ENCODE measurements around the gene PRSS53.
"Not testable (repeated sequence)": the region's sequence is repeated elsewhere in the genome, so short reads cannot be mapped to it uniquely, and the experiment has no call there.

The PRSS53 gene
- total RNA-seq = 4.8 to 6.0 reads per million in 2 donors

DNA sequence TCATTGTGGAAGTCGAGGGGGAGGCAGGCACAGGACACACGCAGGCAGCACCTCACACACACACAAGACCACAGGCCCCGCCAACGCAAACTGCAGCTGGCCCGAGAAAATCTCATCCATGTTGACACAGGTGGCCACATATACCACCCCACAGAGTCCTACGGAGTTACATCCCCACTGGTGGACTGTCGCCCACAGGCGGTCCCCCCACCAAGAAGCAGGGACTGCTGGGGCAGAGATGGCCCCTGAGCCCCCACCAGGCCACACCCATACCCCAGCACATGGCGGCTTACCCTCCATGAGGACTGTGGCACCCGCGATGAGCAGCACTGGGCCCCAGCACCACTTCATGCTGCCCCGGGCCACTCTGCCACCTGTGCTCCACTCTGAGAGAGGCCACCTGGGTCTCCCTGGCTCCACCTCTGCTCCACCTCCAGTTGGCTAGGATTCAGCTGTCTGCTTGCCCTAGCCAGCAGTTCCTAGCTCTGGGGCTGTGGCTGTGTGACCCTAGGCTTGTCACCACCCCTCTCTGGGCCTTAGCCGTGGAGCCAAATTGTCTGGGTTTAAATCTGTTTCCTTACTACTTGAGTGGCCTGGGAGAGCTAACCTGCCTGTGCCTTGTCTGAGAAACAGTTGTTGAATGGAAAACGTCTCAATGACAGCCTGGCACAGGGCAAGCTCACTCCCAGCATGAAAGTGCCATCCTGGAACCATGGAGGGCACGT lies at the start of gene PRSS53:
PRSS53 (minus strand) TSS at position 485 of the 725 bp plus-strand sequence; CDS start at position 351, 134 bp downstream.
- no peak for DNase-seq

DNA sequence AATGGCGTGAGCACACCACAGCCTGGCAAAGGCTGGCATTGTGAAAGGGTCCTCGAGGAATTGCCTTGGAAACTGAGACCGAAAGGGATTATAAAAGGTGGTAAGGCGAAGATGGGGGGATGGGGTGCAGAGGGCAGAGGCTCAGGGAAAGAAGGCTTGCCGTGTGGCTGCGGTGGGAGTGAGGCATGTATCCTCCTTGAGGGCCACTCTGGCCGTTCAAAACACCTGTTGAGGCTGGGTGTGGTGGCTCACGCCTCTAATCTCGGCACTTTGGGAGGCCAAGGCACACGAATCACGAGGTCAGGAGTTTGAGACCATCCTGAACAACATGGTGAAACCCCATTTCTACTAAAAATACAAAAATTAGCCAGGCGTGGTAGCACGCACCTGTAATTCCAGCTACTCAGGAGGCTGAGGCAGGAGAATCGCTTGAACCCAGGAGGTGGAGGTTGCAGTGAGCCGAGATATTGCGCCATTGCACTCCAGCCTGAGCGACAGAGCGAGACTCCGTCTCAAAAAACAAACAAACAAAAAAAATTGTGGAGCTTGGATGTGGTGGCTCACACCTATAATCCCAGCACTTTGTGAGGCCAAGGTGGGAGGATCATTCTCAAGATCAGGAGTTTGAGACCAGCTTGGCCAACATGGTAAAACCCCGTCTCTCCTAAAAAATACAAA lies 48.2 kb upstream of the PRSS53 start:
- DNase-seq = not testable (repeated sequence)

DNA sequence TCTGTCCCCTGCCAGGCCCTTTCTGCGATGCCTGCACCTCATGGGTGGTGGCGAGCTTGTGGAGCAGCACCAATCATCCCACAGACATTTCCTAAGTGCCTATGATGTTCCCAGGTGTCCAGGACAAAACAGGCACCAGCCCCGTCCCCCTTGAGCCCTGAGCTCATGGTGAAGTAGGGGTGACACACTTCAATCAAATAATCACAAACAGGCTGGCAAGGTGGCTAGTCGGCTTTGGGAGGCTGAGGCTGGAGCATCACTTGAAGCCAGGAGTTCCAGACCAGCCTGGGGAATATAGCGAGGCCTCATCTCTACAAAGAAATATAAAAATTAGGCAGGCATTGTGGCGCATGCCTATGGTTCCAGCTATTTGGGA lies 47.5 kb upstream of the PRSS53 start:
- DNase-seq = no peak

DNA sequence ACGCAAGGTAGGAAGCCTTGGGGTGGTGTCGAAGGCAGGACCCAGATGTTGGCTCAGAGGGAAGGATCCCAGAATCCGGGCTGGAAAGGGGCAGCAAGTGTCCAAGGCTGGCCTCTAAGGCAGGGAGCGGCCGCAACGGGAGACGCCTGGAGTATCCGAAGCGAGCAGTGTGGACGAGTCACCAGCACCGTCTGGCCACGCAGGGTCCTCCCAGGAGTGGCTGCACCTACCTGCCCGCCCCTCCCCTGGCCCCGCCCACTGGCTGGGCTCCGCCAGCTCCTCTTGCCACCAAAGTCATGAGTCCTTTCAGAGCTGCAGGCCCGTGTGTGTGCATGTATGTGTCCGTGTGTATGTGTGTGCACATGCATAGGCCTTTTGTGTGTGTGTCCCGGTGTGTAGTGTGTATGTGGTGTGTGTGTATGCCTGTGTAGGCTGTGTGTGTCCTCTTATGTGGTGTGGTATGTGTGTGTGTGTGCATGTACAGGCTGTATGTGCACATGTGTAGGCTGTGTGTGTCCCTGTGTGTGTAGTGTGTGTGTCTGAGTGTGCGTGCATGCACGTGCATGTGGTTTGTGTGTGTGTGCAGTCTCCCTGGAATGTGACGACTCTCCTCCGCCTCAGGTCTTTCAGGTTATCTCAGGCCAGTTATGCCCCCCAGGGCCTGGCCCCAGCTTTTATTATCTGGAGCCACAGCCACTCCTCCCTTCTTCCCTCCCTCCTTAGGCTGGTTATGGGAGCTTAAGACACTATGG lies 47.0 kb upstream of the PRSS53 start, which contains the start of gene PRSS8:
PRSS8 (minus strand) TSS at position 193 of the 752 bp plus-strand sequence. CDS start 229 bp downstream, outside the sequence.
- DNase-seq = no peak

DNA sequence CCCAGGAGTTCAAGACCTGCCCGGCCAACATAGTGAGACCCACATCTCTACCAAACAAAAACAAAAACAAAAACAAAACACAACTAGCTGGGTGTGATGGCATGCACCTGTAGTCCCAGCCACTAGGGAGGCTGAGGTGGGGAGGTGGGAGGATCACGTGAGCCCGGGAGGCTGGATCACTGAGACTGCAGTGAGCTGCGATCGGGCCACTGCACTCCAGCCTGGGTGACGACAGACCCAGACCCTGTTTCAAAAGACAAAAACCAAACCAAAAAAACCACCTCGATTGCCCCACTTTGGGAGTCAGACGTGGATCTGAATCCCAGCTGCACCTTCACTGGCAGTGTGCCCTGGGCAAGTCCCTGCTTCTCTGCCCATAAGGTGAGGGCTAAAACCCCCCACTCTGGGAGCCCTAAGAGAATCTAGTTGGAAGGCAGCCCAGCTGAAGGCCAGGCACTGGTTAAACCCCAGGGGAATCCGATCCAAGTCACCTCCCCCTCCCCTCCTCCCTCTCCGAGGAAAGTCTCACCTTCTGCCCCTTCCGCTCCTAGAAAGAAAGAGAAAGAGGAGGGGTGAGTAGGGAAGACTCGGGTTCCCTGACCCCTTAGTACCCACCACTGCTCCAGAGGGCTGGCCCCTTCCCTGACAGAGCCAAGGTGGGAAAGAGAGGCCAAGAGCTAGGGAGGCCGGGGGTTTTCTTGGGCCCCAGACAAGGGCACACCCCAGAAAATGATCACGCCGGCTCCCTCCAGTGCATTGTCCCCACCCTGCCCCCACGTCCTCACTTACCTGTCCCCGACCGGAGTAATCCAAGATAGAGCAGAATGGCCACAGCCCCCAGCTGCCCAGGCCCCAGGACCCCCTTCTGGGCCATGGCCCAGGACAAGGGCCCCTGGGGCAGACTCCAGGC lies 46.1 kb upstream of the PRSS53 start:
- no peak for DNase-seq

DNA sequence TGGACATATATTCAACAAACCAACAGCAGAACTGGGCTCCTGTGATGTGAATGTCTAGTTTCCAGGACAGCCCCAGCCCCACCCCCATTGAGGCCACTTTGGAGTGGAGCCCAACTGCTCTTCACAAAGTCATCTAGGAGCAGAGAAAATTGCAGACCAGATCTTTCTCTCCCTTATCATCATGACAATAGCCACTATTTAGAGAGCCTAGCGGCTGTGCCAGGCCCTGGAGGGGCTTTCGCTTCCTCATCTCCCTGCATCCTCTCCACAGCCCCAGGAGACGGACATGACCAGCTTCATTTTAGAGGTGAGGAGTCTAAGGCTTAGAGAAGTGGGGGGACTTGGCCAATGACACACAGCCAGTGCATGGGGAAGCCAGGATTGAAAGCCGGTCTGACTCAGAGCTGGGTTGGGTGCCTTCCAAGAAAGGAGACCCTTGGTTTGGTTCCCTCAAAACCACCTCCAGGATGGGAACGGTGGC lies 45.4 kb upstream of the PRSS53 start:
- DNase-seq = no peak

DNA sequence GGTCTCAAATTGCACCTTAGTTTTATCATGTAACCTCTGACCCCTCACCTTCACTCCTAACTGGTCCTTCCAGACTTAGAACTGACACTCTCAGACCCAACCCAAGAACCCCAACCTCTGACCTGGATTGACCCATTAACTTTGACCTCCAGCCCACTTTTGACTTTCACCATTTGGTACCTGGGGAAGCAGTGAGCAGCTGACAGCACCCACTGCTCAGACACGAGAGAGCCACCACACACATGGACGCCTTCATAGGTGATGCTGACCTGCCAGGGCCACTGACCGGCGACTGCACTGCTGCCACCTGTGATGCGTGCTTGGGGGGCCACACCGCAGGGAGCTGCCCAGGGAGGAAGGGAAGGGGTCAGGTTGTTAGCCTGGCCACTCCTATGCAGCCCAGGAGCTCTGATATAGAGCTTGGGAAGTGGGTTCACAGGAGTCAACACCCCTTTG lies 44.3 kb upstream of the PRSS53 start:
- no peak for DNase-seq

DNA sequence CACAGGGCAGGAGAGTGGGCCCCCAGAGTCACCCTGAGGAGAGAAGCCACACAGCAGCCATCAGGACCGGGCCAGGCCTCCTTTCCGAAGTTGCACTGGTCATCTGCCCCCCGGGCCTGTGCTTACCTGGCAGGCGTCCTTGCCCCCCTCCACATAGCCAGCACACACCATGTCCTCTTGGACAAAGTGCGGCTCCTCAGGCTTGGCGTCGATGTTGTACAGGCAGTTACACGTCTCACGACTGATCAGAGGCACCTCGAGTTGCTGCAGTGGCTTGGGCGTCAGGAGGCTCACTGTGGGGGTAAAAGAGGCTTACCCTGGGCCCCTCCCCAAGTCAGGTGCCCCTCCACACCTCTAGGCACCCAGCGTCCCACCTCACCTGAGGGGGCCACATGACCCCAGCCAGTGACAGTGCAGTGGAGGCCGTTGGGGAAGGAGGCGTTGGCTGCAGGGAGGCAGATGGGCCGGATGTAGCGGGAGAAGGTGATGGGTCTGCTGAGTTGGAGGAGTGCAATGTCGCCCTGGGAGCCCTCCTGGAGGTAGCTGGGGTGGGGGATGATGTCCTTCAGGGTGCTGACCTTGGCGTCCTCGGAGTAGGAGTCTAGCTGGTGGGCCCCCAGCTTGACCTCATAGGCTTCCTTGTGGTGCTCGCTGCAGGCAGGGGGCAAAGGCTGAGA lies 43.7 kb upstream of the PRSS53 start:
- no peak for DNase-seq

DNA sequence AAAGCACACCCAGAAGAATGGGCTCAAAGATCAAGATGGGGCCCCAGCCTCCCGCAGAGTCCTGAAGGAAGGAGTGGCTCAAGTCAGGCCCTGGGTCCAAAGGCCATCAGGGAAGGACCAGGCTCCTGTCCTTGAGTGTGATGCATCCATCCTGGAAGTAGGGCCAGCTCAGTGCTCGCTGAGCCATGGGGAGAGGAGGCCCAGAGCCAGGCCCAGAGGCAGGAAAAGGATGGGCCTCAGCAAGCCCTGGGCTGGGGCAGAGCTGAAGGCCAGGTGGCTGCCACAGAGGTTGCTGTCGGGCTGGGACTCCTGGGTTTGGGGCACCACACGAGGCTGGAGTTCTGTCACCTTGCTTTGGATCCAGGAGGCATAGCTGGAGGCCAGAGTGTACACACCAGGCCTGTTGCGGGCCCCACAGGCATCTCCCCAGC lies 43.1 kb upstream of the PRSS53 start:
- no peak for DNase-seq

DNA sequence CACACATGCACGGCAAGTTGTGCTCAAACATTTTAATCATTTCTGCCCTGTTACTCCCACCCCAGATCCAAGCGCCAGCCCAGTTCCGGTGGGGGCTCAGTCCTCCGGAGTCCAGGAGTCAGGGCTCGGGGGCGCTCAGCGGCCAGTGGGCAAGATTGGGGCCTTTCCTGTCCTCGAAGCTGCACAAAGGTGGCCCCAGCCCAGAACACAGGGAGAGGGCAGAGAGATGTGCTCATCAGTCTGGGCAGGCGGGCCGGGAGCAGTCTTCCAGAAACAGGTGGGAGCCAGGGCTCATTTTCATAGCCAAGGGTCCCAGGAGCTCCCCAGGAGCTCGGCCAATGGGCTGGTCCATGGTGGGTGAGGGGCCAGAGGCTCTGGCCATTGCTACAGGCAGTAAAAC lies 42.7 kb upstream of the PRSS53 start:
- DNase-seq = no peak

DNA sequence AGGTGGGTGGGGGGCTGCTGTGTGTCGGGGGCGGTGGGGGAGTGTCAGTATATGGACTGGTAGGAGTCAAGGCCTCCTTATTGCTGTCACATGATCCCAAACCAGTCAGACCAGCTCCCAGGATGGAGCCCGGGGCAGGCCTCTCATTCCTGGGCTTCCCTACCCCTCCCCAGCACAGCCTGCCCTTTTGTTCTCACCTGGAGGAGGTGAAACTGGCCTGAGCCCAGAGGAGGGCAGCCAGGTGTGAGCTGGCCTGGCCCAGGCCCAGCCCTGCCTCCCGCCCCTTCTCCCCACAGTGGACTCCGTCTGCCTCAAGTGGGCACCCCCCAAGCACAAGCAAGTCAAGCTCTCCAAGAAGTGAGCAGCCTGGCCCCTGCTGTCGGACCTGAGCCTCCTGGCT lies 42.2 kb upstream of the PRSS53 start:
- DNase-seq = no peak

DNA sequence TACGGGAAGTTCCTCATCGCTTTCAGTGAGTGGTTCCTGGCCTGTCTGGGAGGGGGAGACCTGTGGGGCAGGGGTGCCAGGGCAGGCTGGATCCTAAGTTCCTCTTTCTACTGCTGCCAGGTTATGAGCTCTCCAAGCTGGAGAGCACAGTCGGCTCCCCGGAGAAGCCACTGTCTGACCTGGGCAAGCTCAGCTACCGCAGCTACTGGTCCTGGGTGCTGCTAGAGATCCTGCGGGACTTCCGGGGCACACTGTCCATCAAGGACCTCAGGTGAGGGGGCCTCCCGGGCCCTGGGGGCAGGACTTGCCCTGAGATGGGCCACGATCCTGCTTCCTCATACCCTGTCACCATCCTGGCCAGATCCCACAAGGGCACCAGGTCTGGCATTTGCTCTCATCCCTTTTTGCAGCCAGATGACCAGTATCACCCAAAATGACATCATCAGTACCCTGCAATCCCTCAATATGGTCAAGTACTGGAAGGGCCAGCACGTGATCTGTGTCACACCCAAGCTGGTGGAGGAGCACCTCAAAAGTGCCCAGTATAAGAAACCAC lies 41.7 kb upstream of the PRSS53 start:
- no peak for DNase-seq

DNA sequence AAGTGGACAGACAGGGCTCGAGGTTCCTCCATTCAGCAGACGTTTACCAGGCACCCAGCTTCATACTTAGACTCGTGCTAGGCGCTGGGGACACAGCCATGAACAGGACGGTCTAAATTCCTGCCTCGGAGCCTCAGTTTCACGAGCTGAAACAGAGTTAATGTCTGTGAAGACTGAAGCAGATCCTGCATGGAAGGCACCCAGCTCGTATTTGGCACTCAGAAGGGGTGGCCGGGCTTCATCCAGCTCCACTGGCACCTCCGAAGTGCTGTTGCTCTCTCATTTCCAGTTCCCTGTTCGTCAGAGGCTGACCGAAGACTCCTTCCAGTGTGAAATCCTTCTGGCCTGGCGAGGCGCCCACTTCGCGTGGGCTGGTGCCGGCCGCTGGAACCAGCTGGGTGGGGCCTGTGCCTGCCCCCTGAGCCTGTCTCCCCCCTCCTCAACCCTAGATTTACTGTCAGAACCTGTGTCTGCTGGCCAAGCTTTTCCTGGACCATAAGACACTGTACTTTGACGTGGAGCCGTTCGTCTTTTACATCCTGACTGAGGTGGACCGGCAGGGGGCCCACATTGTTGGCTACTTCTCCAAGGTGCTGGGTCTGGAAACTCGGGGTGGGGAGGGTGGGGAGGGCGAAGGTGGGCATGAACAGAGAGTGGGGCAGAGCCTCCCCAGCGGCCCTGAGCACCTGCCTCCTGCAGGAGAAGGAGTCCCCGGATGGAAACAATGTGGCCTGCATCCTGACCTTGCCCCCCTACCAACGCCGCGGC lies 41.0 kb upstream of the PRSS53 start:
- DNase-seq = no peak

DNA sequence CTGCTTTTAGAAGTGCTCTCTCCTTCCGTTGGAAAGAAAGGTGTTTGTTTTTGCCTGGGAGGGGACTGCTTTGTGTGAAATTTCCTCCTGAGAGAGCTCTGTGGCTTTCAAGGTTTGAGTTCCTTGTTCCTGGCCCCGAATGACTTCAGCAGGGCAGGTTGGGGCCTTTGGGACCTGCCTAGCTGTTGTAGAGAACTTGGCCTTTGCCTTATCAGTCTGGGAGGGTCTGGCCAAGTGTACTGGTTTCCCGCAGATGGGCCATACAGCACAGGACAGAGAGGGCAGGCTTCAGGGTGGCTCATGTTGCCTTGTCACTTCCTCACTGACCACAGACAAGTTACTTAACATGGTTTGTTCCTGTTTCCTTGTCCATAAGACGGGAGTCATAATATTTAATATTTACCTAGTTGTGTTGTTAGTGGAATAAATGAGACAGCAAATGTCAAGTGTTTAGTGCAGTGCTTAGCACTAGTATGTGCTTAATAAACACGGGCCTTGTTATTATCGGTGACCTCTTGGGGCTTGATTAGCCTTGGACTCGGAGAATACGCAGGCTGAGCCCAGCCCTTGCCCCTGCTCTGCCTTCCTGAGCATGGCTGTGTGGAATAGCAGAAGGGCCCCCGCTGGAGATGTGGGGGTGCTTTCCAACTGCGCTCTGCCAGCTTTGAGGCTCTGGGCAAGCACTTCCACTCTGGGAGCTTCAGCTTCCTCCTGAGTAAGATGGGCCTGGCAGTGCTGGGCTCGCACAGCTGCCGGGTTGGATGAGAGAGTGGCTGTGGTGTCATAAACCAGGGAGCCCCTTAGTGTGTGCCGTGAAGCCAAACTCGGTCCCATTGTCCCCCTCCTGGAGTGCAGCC lies 40.2 kb upstream of the PRSS53 start:
- DNase-seq = no peak

DNA sequence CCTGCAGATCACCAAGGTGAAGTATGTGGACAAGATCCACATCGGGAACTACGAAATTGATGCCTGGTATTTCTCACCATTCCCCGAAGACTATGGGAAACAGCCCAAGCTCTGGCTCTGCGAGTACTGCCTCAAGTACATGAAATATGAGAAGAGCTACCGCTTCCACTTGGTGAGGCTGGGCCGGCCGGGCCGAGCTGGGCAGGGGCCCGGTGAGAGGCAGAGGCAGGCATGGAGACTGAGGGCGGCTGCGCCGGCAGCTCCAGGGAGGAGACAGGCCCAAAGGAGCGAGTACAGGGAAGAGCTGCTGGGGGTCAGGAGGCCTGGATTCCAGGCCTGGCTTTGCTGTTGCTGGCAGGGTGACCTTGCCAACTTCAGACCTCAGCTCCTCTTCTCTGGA lies 38.4 kb upstream of the PRSS53 start:
- no peak for DNase-seq

DNA sequence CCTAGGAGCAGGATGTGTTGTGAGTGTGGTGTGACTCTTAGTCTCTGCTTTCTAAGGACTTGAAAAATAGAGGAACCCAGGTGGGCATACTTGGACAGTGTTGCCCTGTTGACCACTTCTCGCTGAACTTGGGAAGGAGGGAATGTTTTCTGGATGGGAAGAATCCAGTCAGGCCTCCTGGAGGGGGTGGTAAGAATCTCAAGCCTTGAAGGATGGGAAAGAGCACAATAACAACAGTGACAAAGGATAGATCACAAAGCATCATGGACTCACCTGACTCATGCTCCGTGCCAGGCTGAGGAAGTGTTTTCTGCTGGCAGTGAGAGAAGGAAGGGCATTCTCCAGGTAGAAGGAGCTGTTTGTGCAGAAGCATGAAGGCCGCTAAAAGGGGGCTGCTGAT lies 37.1 kb upstream of the PRSS53 start:
- DNase-seq = no peak

DNA sequence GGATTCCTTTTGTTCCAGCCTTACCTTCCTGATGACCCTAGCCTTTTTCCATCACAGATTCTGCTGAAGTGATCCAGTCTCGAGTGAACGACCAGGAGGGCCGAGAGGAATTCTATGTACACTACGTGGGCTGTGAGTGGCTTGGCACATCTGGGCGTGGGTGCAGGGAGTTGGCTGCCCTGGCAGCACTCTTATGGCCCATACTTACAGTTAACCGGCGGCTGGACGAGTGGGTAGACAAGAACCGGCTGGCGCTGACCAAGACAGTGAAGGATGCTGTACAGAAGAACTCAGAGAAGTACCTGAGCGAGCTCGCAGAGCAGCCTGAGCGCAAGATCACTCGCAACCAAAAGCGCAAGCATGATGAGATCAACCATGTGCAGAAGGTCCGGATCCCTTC lies 31.4 kb upstream of the PRSS53 start:
- DNase-seq = no peak

DNA sequence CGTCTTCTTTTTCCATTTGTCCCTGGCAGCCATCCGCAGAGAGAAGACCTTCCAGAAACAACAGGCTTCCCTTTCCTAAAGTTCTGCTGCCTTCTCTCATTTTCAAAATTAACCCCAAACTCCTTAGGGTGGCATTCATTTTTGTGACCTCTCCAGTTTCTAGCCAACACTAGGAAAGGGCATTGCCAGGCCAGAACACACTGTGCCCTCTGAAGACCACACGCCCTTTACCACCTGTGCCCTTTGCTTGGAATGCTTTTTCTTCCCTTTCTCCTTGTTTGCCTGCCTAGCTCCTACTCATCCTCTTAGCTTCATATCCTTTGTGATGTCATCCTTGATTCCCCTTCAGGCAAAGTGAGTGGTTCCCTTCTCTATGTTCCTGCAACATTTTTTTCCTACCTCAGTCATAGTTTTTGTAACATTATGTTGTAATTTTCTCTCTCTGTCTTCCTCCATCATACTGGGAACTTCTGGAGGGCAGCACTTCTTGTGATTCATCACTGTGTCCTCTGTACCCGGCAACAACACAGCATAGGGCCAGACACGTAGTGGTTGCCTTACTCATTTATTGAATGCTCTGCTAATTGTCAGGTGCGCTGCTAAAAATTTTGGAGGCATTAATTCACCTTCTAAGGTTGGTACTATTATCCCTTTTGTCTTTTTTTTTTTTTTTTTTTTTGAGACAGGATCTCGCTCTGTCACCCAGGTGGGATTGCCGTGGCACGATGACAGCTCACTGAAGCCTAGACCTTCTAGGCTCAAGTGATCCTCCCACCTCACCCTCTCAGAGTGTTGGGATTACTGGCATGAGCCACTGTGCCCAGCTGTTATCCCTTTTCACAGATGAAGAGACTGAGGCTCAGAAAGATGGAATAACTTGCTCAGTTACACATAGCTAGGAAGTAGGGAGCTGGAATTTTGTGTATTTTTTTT lies 29.7 kb upstream of the PRSS53 start:
- DNase-seq = no peak

Data from T-helper 9 cell (primary cell).